ENCODE results near the gene HS6ST3.

- TF ChIP-seq CTCF (IDR thresholded peaks at IDR 0.05; ENCODE audit: borderline replicate concordance, extremely low read depth, low read length, poor library complexity, severe bottlenecking) (no peak), EZH2 (IDR thresholded peaks at IDR 0.05; ENCODE audit: borderline replicate concordance, low read depth, low read length, severe bottlenecking) (no peak)
These were observed 328.2 kb downstream of the HS6ST3 start for GRCh38 chr13:96417939-96418685.

Measured in DND-41 (cell line).